ENCODE measurements around the gene SULT1A3. TPM values are rescaled to one million over a fixed set of nuclear protein-coding genes. Genes with fewer than 3 reads are reported as not detected.

The SULT1A3 gene
- total and polyA plus RNA-seq, 5 donors from 2014 or later: 0.71 to 19.3 (median 1.2) TPM; not detected in 1

Other genes with a start within 250 kb of the SULT1A3 start
- 76.7 TPM for gene TMEM219, start 237.2 kb upstream of the SULT1A3 start, total RNA-seq
- gene TMEM219, start 237.2 kb upstream of the SULT1A3 start, polyA plus RNA-seq: 100 to 1,000 TPM; 193 to 261 (median 221) TPM
- 30.0 TPM for gene TAOK2, start 225.4 kb upstream of the SULT1A3 start, total RNA-seq
- 1 to 10 TPM; 2.1 to 3.5 (median 2.9) TPM for gene TAOK2, start 225.4 kb upstream of the SULT1A3 start, polyA plus RNA-seq
- gene HIRIP3, start 203.6 kb upstream of the SULT1A3 start, total RNA-seq: 12.4 TPM
- 10 to 100 TPM; 13.9 to 19.9 (median 16.2) TPM for gene HIRIP3, start 203.6 kb upstream of the SULT1A3 start, polyA plus RNA-seq
- gene INO80E, start 203.0 kb upstream of the SULT1A3 start, total RNA-seq: 105 TPM
- 1 to 10 TPM; 5.0 to 8.9 (median 6.0) TPM for gene INO80E, start 203.0 kb upstream of the SULT1A3 start, polyA plus RNA-seq
- not detected for gene DOC2A, start 188.2 kb upstream of the SULT1A3 start, total RNA-seq
- gene DOC2A, start 188.2 kb upstream of the SULT1A3 start, polyA plus RNA-seq: not detected
- gene C16orf92, start 176.1 kb upstream of the SULT1A3 start, total RNA-seq: not detected
- gene C16orf92, start 176.1 kb upstream of the SULT1A3 start, polyA plus RNA-seq: not detected
- gene TLCD3B, start 168.0 kb upstream of the SULT1A3 start, total RNA-seq: not detected
- gene TLCD3B, start 168.0 kb upstream of the SULT1A3 start, polyA plus RNA-seq: not detected
- gene ALDOA, start 133.5 kb upstream of the SULT1A3 start, total RNA-seq: 430 TPM
- 1,000 to 10,000 TPM; 1,129 to 1,243 (median 1,151) TPM for gene ALDOA, start 133.5 kb upstream of the SULT1A3 start, polyA plus RNA-seq
- 97.0 TPM for gene PPP4C, start 123.3 kb upstream of the SULT1A3 start, total RNA-seq
- gene PPP4C, start 123.3 kb upstream of the SULT1A3 start, polyA plus RNA-seq: 100 to 1,000 TPM; 232 to 289 (median 262) TPM
- gene TBX6, start 107.3 kb upstream of the SULT1A3 start, total RNA-seq: 0.42 TPM
- gene TBX6, start 107.3 kb upstream of the SULT1A3 start, polyA plus RNA-seq: under 1 TPM in 1 of 4 donors, not detected in 3; 0.29 TPM
- gene YPEL3, start 103.0 kb upstream of the SULT1A3 start, total RNA-seq: 121 TPM
- 100 to 1,000 TPM; 245 to 319 (median 297) TPM for gene YPEL3, start 103.0 kb upstream of the SULT1A3 start, polyA plus RNA-seq
- gene GDPD3, start 85.7 kb upstream of the SULT1A3 start, total RNA-seq: 26.7 TPM
- under 1 TPM in 2 of 4 donors, not detected in 2; 0.13 to 0.28 TPM for gene GDPD3, start 85.7 kb upstream of the SULT1A3 start, polyA plus RNA-seq
- gene MAPK3, start 76.0 kb upstream of the SULT1A3 start, total RNA-seq: 71.4 TPM
- gene MAPK3, start 76.0 kb upstream of the SULT1A3 start, polyA plus RNA-seq: 10 to 100 TPM in 1 of 4 donors, 1 to 10 TPM in 3; 7.3 to 12.6 (median 9.1) TPM
- gene CORO1A, start 15.7 kb upstream of the SULT1A3 start, total RNA-seq: 850 TPM
- gene CORO1A, start 15.7 kb upstream of the SULT1A3 start, polyA plus RNA-seq: 1,000 to 10,000 TPM; 1,269 to 1,770 (median 1,540) TPM
- gene BOLA2B, start 5.6 kb upstream of the SULT1A3 start, total RNA-seq: 58.2 TPM
- gene BOLA2B, start 5.6 kb upstream of the SULT1A3 start, polyA plus RNA-seq: 100 to 1,000 TPM; 163 to 225 (median 191) TPM
- gene SLX1A, start 5.4 kb upstream of the SULT1A3 start, total RNA-seq: 50.3 TPM
- 100 to 1,000 TPM in 3 of 4 donors, 10 to 100 TPM in 1; 56.8 to 136 (median 102) TPM for gene SLX1A, start 5.4 kb upstream of the SULT1A3 start, polyA plus RNA-seq
- 30.5 TPM for gene NPIPB13, start 49.2 kb downstream of the SULT1A3 start, total RNA-seq
- gene NPIPB13, start 49.2 kb downstream of the SULT1A3 start, polyA plus RNA-seq: 1 to 10 TPM in 1 of 4 donors, under 1 TPM in 3; 0.68 to 1.0 (median 0.86) TPM
- 46.7 TPM for gene CD2BP2, start 156.1 kb downstream of the SULT1A3 start, total RNA-seq
- 10 to 100 TPM; 33.5 to 42.1 (median 37.2) TPM for gene CD2BP2, start 156.1 kb downstream of the SULT1A3 start, polyA plus RNA-seq
- gene TBC1D10B, start 171.2 kb downstream of the SULT1A3 start, total RNA-seq: 32.2 TPM
- gene TBC1D10B, start 171.2 kb downstream of the SULT1A3 start, polyA plus RNA-seq: 10 to 100 TPM in 1 of 4 donors, 1 to 10 TPM in 3; 7.1 to 11.7 (median 8.2) TPM
- gene MYL11, start 175.5 kb downstream of the SULT1A3 start, total RNA-seq: 4.1 TPM
- gene MYL11, start 175.5 kb downstream of the SULT1A3 start, polyA plus RNA-seq: 1 to 10 TPM in 1 of 4 donors, not detected in 3; 1.7 TPM
- 198 TPM for gene SEPTIN1, start 183.3 kb downstream of the SULT1A3 start, total RNA-seq
- 100 to 1,000 TPM; 157 to 205 (median 170) TPM for gene SEPTIN1, start 183.3 kb downstream of the SULT1A3 start, polyA plus RNA-seq
- 6.0 TPM for gene ZNF48, start 196.2 kb downstream of the SULT1A3 start, total RNA-seq
- gene ZNF48, start 196.2 kb downstream of the SULT1A3 start, polyA plus RNA-seq: 1 to 10 TPM; 4.5 to 8.0 (median 6.7) TPM
- gene ZNF771, start 208.4 kb downstream of the SULT1A3 start, total RNA-seq: 2.3 TPM
- 1 to 10 TPM; 1.7 to 3.8 (median 3.3) TPM for gene ZNF771, start 208.4 kb downstream of the SULT1A3 start, polyA plus RNA-seq
- gene DCTPP1, start 230.8 kb downstream of the SULT1A3 start, total RNA-seq: 20.1 TPM
- gene DCTPP1, start 230.8 kb downstream of the SULT1A3 start, polyA plus RNA-seq: 100 to 1,000 TPM in 3 of 4 donors, 10 to 100 TPM in 1; 93.5 to 110 (median 103) TPM
- gene SEPHS2, start 246.6 kb downstream of the SULT1A3 start, total RNA-seq: 26.0 TPM
- gene SEPHS2, start 246.6 kb downstream of the SULT1A3 start, polyA plus RNA-seq: 10 to 100 TPM; 76.4 to 89.8 (median 81.5) TPM